ENCODE results near the gene EXPH5. TPM values are rescaled to one million over a fixed set of nuclear protein-coding genes. Genes with fewer than 3 reads are reported as not detected.

The EXPH5 gene
- total RNA-seq, 4 donors from 2014 or later: 19.8 to 73.8 (median 33.2) TPM

GRCh38 chr11:108592591-108593213 is 866 bp downstream of the EXPH5 start:
- TF ChIP-seq EP300 (IDR thresholded peaks at IDR 0.05; ENCODE audit: low read depth) (no peak), CTCF (IDR thresholded peaks at IDR 0.05) (no peak), POLR2A (IDR thresholded peaks at IDR 0.05) (no peak), POLR2AphosphoS5 (IDR thresholded peaks at IDR 0.05) (no peak)
- H3K9me3 ChIP-seq: no peaks in the 10 kb centered on the region
- no peaks in the 10 kb centered on the region for H3K36me3 ChIP-seq
- intact Hi-C loops (cut with DNase I; ENCODE audit: low total_unique reads): no loop called here
- H3K4me3 ChIP-seq: peak overlapping the region; percentile 44 to 83 (median 64)
- peaks cover 15% of the 10 kb centered on the region for H3K27me3 ChIP-seq
- in situ Hi-C loops (cut with MboI; ENCODE audit: low pct_ligation_motif_present in 1 of 4, low pct_unique_long_range_greater_than_20kb in 1 of 4, low sequenced_read_pairs in 3 of 4): no loop called here
- peak; percentile 48 for DNase-seq
- H3K27ac ChIP-seq: peak overlapping the region; percentile 83 to 91 (median 85)
- H3K4me1 ChIP-seq: peaks cover 6 to 17% (median 14%) of the 10 kb centered on the region in 4 donors
- 4% methylated on average over 14 of the region's 43 CpGs; no CpG with 5 or more reads in 1 of the 2 donors for WGBS, 2 donors (ENCODE audit: low coverage in 1 of 2)

- Histone ChIP-seq H3K27me3 (peaks cover 15% of the 10 kb centered on the region), H3K4me1 (peaks cover 6 to 24% (median 18%) of the 10 kb centered on the region in 4 donors), H3K4me3 (peak overlapping the region in 3 of 4 donors; percentile 44 to 83 (median 75)), H3K36me3 (no peaks in the 10 kb centered on the region), H3K9me3 (no peaks in the 10 kb centered on the region), H3K27ac (peak overlapping the region in 3 of 4 donors; percentile 83 to 85 (median 85))
- 62 to 63% methylated on average over 4 of the region's 4 CpGs for WGBS, 2 donors (ENCODE audit: low coverage in 1 of 2)
- TF ChIP-seq EP300 (IDR thresholded peaks at IDR 0.05; ENCODE audit: low read depth) (no peak), POLR2AphosphoS5 (IDR thresholded peaks at IDR 0.05) (peak in 1 of 3 donors; percentile 7), CTCF (IDR thresholded peaks at IDR 0.05) (no peak)
- peak; percentile 67 for DNase-seq
- intact Hi-C loops (cut with DNase I; ENCODE audit: low total_unique reads): no loop called here
- in situ Hi-C loops (cut with MboI; ENCODE audit: low pct_ligation_motif_present in 1 of 4, low pct_unique_long_range_greater_than_20kb in 1 of 4, low sequenced_read_pairs in 3 of 4): no loop called here
These were observed 1.7 kb downstream of the EXPH5 start for GRCh38 chr11:108591893-108592292.

- in situ Hi-C loops (cut with MboI; ENCODE audit: low pct_ligation_motif_present in 1 of 4, low pct_unique_long_range_greater_than_20kb in 1 of 4, low sequenced_read_pairs in 3 of 4): no loop called here
- no peaks in the 10 kb centered on the region for H3K36me3 ChIP-seq
- intact Hi-C loops (cut with DNase I; ENCODE audit: low total_unique reads): no loop called here
- no peak for DNase-seq
- no peak overlapping the region for H3K27ac ChIP-seq
- no peaks in the 10 kb centered on the region for H3K9me3 ChIP-seq
- H3K27me3 ChIP-seq: peaks cover 3% of the 10 kb centered on the region
- WGBS, 2 donors (ENCODE audit: low coverage in 1 of 2): 43% methylated on average over 1 of the region's 1 CpG; no CpG with 5 or more reads in 1 of the 2 donors
- H3K4me3 ChIP-seq: no peak overlapping the region
- TF ChIP-seq POLR2AphosphoS5 (IDR thresholded peaks at IDR 0.05) (no peak), EP300 (IDR thresholded peaks at IDR 0.05; ENCODE audit: low read depth) (no peak), POLR2A (IDR thresholded peaks at IDR 0.05) (no peak), CTCF (IDR thresholded peaks at IDR 0.05) (no peak)
- H3K4me1 ChIP-seq: peaks cover 4 to 24% (median 17%) of the 10 kb centered on the region in 4 donors
These were observed 4.4 kb downstream of the EXPH5 start for GRCh38 chr11:108589136-108589535.

GRCh38 chr11:108588287-108588686 is 5.3 kb downstream of the EXPH5 start:
- intact Hi-C loops (cut with DNase I; ENCODE audit: low total_unique reads): no loop called here
- TF ChIP-seq CTCF (IDR thresholded peaks at IDR 0.05): no peak
- no peak for TF ChIP-seq EP300 (IDR thresholded peaks at IDR 0.05; ENCODE audit: low read depth)
- TF ChIP-seq POLR2A (IDR thresholded peaks at IDR 0.05): no peak
- no peak for TF ChIP-seq POLR2AphosphoS5 (IDR thresholded peaks at IDR 0.05)
- 74 to 88% methylated on average over 1 to 2 of the region's 2 CpGs for WGBS, 2 donors (ENCODE audit: low coverage in 1 of 2)

More at GRCh38 chr11:108588287-108588686, 5.3 kb downstream of the EXPH5 start:
- no peak for DNase-seq
- Histone ChIP-seq H3K4me1 (peaks cover 0 to 18% (median 13%) of the 10 kb centered on the region in 4 donors), H3K4me3 (no peak overlapping the region), H3K9me3 (no peaks in the 10 kb centered on the region), H3K27me3 (no peaks in the 10 kb centered on the region), H3K36me3 (no peaks in the 10 kb centered on the region), H3K27ac (no peak overlapping the region)
- in situ Hi-C loops (cut with MboI; ENCODE audit: low pct_ligation_motif_present in 1 of 4, low pct_unique_long_range_greater_than_20kb in 1 of 4, low sequenced_read_pairs in 3 of 4): no loop called here

Data from transverse colon (tissue), 4 donors.